Measurements from ENCODE around the gene TOMM34. TPM values are rescaled to one million over a fixed set of nuclear protein-coding genes. Genes with fewer than 3 reads are reported as not detected.

TOMM34 gene
- total RNA-seq, 1 donor from 2014 or later: 27.3 TPM

DNA sequence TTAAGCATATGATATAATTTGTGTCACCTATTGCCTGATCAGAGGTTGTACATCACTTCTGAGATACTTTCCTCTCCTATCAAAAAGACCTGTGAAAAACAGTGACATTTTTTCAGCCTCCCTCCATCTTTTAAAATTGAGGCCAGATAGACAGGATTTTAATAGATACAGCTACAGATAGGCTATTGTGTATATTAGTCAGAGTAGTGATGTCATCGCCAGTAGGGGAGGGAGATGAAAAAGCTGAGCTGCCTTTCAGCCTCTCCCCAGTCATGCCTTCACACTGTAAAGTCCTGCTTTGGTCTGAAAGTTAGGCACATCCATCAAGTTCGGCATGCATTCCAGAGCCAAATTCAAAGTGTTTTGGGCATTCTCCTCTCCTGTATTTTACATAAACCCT, 58.2 kb downstream of the TOMM34 start:
- Histone ChIP-seq H3K27ac (no peak overlapping the region), H3K9ac (no peak overlapping the region), H3F3A (ENCODE audit: low read depth) (peaks cover 9% of the 10 kb centered on the region), H3K4me3 (no peak overlapping the region), H2AFZ (replicated peaks) (no peak overlapping the region), H3K36me3 (peaks cover 27% of the 10 kb centered on the region), H3K4me2 (no peak overlapping the region), H3K4me1 (no peaks in the 10 kb centered on the region), H3K79me2 (ENCODE audit: low read depth) (peaks cover 62% of the 10 kb centered on the region), H3K9me3 (ENCODE audit: low read depth) (no peaks in the 10 kb centered on the region), H3K27me3 (no peaks in the 10 kb centered on the region), H4K20me1 (ENCODE audit: low read depth) (peaks cover 65% of the 10 kb centered on the region)
- no peaks in the 10 kb centered on the region for H3K9me3 Mint-ChIP-seq
- H3K4me3 Mint-ChIP-seq: no peak overlapping the region
- TF ChIP-seq, protein P1, sequence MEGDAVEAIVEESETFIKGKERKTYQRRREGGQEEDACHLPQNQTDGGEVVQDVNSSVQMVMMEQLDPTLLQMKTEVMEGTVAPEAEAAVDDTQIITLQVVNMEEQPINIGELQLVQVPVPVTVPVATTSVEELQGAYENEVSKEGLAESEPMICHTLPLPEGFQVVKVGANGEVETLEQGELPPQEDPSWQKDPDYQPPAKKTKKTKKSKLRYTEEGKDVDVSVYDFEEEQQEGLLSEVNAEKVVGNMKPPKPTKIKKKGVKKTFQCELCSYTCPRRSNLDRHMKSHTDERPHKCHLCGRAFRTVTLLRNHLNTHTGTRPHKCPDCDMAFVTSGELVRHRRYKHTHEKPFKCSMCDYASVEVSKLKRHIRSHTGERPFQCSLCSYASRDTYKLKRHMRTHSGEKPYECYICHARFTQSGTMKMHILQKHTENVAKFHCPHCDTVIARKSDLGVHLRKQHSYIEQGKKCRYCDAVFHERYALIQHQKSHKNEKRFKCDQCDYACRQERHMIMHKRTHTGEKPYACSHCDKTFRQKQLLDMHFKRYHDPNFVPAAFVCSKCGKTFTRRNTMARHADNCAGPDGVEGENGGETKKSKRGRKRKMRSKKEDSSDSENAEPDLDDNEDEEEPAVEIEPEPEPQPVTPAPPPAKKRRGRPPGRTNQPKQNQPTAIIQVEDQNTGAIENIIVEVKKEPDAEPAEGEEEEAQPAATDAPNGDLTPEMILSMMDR (IDR thresholded peaks at IDR 0.05): no peak
- no peak for TF ChIP-seq EZH2 (IDR thresholded peaks at IDR 0.05)
- TF ChIP-seq EZH2phosphoT487 (IDR thresholded peaks at IDR 0.05): no peak
- H3K36me3 Mint-ChIP-seq: peaks cover 19% of the 10 kb centered on the region
- H3K27me3 Mint-ChIP-seq (ENCODE audit: insufficient read depth, low read depth): no peaks in the 10 kb centered on the region
- peaks cover 2% of the 10 kb centered on the region for H3K4me1 Mint-ChIP-seq
- H3K27ac Mint-ChIP-seq: no peak overlapping the region
- DNase-seq (ENCODE audit: low spot score): no peak

DNA sequence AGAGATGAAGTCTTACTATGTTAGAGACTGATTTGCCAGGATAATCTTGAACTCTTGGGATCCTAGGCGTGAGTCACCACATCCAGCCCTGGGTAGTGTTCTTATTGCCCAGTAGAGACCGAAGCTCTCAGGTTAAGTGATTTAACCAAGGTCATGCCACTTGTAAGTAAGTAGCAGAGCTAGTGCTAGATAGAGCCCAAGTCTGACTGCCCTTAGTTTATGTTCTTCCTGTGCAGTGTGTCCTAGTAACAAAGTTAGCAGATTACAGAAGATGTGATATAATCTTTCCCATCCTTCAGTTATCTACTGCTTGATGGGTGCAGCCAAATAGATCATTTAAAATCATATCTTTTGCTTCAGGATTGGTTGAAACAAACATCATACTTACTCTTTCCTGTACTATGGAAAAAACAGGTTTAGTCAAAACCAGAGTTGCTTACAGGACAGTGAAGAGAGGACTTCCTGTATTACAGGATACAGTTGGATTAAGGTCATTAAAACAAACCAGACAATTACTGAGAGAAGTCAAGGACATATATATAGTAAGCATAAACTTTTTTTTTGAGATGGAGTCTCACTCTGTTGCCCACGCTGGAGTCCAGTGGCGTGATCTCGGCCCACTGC, 59.9 kb downstream of the TOMM34 start:
- H3K27me3 ChIP-seq: no peaks in the 10 kb centered on the region
- no peak overlapping the region for H3K27ac ChIP-seq
- TF ChIP-seq, protein P1 (IDR thresholded peaks at IDR 0.05): no peak
- TF ChIP-seq EZH2phosphoT487 (IDR thresholded peaks at IDR 0.05): no peak
- Mint-ChIP-seq H3K9me3 (no peaks in the 10 kb centered on the region), H3K27ac (no peak overlapping the region), H3K36me3 (peaks cover 21% of the 10 kb centered on the region), H3K27me3 (ENCODE audit: insufficient read depth, low read depth) (no peaks in the 10 kb centered on the region), H3K4me1 (peaks cover 2% of the 10 kb centered on the region), H3K4me3 (no peak overlapping the region)
- H4K20me1 ChIP-seq (ENCODE audit: low read depth): peaks cover 74% of the 10 kb centered on the region
- no peaks in the 10 kb centered on the region for H3K9me3 ChIP-seq (ENCODE audit: low read depth)
- H3K36me3 ChIP-seq: peaks cover 21% of the 10 kb centered on the region
- H3K9ac ChIP-seq: no peak overlapping the region
- H3K4me3 ChIP-seq: no peak overlapping the region
- peaks cover 5% of the 10 kb centered on the region for H3F3A ChIP-seq (ENCODE audit: low read depth)
- H3K79me2 ChIP-seq (ENCODE audit: low read depth): peaks cover 78% of the 10 kb centered on the region
- no peak overlapping the region for H2AFZ ChIP-seq (replicated peaks)
- no peak overlapping the region for H3K4me2 ChIP-seq
- no peaks in the 10 kb centered on the region for H3K4me1 ChIP-seq
- DNase-seq (ENCODE audit: low spot score): no peak

DNA sequence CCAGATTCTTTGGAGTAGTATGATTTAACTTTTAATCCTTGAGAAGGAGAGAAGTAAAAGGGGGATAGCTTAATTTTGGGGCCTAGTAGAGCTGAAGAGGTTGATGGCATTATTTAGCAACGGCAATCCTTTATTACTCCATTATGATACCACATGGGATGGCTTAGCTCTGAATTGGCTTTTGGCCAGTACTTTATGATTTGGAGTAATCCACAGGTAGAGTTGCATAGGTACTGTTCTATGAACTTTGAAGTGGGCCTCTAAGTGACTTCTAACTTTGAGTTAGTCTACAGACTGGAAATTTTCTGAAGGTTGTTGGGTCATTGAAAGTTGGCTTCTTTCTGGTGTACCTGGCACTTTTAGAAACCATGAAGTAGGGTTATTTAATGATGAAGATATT, 63.1 kb downstream of the TOMM34 start:
- Mint-ChIP-seq H3K9me3 (no peaks in the 10 kb centered on the region), H3K4me1 (peaks cover 2% of the 10 kb centered on the region), H3K27ac (no peak overlapping the region), H3K27me3 (ENCODE audit: insufficient read depth, low read depth) (no peaks in the 10 kb centered on the region), H3K36me3 (peaks cover 10% of the 10 kb centered on the region), H3K4me3 (no peak overlapping the region)
- Histone ChIP-seq H3K36me3 (no peaks in the 10 kb centered on the region), H3K27ac (no peak overlapping the region), H3K79me2 (ENCODE audit: low read depth) (peaks cover 99% of the 10 kb centered on the region), H3K4me1 (no peaks in the 10 kb centered on the region), H3K27me3 (no peaks in the 10 kb centered on the region), H3K4me2 (no peak overlapping the region), H3F3A (ENCODE audit: low read depth) (no peaks in the 10 kb centered on the region), H4K20me1 (ENCODE audit: low read depth) (peaks cover 95% of the 10 kb centered on the region), H3K9ac (no peak overlapping the region), H2AFZ (replicated peaks) (no peak overlapping the region), H3K9me3 (ENCODE audit: low read depth) (no peaks in the 10 kb centered on the region), H3K4me3 (no peak overlapping the region)
- DNase-seq (ENCODE audit: low spot score): no peak
- TF ChIP-seq, protein P1 (IDR thresholded peaks at IDR 0.05): no peak
- TF ChIP-seq EZH2phosphoT487 (IDR thresholded peaks at IDR 0.05) (no peak), EZH2 (IDR thresholded peaks at IDR 0.05) (no peak)
